HL-60 (cell line): ENCODE data around the gene NEK7.

Experiments used
- DNase-seq, 2 experiments: peaks; one replicate each; pipeline ENCODE4 v3.0.0-alpha.2; 2010 to 2020; ENCODE audit warnings: low read depth in 1 of 2, low spot score in 1 of 2
- H3K27ac ChIP-seq: fragments of 250-450 bp; sonication (Bioruptor Pico); replicated peaks from 2 replicates; pipeline ENCODE4 v1.5.1; 2020; ENCODE audit warnings: mild to moderate bottlenecking, moderate library complexity
- H3K27me3 ChIP-seq: fragments of 250-450 bp; sonication (Bioruptor Pico); 2 replicates; pipeline ENCODE4 v1.5.1; 2021; ENCODE audit warnings: mild to moderate bottlenecking, moderate library complexity; ENCODE audit not compliant: insufficient read depth, poor library complexity, severe bottlenecking
- H3K4me3 ChIP-seq: replicated peaks from 2 replicates; pipeline ENCODE4 v1.5.1; 2011; ENCODE audit warnings: mild to moderate bottlenecking, control low read depth, low read length; ENCODE audit not compliant: insufficient read depth
- GABPA ChIP-seq: IDR thresholded peaks from 2 replicates; pipeline ENCODE4 v1.6.1; 2012; ENCODE audit warnings: low read depth
- POLR2AphosphoS5 ChIP-seq: IDR thresholded peaks from 2 replicates; pipeline ENCODE4 v1.6.1; 2012; ENCODE audit warnings: low read depth
- SPI1 ChIP-seq: IDR thresholded peaks from 2 replicates; pipeline ENCODE4 v1.6.1; 2012; ENCODE audit warnings: low read depth, mild to moderate bottlenecking, borderline replicate concordance
- TF ChIP-seq, protein P1 (sequence below): IDR thresholded peaks from one replicate; pipeline ENCODE4 v1.5.1; 2011; ENCODE audit warnings: low read length, control low read depth, inconsistent platforms; ENCODE audit not compliant: insufficient read depth
- TF ChIP-seq, protein P2 (sequence below): IDR thresholded peaks from 2 replicates; pipeline ENCODE4 v1.6.1; 2012; ENCODE audit warnings: low read depth; ENCODE audit not compliant: insufficient replicate concordance

The NEK7 gene

DNA sequence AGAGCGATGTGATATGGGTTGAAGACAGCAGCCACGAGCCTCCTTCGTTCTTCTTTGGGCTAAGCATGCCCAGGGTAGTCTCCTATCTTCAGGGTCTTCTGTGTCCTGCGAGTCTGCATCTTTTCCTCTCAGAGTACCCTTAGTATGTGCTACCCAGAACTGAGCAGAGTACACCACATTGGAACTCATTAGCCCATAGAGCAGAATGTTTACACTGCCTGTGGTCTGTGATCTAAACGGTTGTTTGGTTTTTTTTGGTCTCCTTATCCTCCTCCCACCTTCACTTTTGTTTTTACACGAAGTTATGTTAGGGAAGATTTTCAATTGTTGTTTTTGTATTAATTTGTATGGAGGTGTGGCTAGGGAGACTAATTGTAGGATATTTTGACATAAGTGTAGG lies 126.4 kb downstream of the NEK7 start:
- TF ChIP-seq, protein P1, sequence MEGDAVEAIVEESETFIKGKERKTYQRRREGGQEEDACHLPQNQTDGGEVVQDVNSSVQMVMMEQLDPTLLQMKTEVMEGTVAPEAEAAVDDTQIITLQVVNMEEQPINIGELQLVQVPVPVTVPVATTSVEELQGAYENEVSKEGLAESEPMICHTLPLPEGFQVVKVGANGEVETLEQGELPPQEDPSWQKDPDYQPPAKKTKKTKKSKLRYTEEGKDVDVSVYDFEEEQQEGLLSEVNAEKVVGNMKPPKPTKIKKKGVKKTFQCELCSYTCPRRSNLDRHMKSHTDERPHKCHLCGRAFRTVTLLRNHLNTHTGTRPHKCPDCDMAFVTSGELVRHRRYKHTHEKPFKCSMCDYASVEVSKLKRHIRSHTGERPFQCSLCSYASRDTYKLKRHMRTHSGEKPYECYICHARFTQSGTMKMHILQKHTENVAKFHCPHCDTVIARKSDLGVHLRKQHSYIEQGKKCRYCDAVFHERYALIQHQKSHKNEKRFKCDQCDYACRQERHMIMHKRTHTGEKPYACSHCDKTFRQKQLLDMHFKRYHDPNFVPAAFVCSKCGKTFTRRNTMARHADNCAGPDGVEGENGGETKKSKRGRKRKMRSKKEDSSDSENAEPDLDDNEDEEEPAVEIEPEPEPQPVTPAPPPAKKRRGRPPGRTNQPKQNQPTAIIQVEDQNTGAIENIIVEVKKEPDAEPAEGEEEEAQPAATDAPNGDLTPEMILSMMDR, result no peak
- TF ChIP-seq POLR2AphosphoS5, result no peak
- TF ChIP-seq SPI1, result no peak
- TF ChIP-seq, protein P2, sequence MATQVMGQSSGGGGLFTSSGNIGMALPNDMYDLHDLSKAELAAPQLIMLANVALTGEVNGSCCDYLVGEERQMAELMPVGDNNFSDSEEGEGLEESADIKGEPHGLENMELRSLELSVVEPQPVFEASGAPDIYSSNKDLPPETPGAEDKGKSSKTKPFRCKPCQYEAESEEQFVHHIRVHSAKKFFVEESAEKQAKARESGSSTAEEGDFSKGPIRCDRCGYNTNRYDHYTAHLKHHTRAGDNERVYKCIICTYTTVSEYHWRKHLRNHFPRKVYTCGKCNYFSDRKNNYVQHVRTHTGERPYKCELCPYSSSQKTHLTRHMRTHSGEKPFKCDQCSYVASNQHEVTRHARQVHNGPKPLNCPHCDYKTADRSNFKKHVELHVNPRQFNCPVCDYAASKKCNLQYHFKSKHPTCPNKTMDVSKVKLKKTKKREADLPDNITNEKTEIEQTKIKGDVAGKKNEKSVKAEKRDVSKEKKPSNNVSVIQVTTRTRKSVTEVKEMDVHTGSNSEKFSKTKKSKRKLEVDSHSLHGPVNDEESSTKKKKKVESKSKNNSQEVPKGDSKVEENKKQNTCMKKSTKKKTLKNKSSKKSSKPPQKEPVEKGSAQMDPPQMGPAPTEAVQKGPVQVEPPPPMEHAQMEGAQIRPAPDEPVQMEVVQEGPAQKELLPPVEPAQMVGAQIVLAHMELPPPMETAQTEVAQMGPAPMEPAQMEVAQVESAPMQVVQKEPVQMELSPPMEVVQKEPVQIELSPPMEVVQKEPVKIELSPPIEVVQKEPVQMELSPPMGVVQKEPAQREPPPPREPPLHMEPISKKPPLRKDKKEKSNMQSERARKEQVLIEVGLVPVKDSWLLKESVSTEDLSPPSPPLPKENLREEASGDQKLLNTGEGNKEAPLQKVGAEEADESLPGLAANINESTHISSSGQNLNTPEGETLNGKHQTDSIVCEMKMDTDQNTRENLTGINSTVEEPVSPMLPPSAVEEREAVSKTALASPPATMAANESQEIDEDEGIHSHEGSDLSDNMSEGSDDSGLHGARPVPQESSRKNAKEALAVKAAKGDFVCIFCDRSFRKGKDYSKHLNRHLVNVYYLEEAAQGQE, result no peak
- TF ChIP-seq GABPA, result no peak

DNA sequence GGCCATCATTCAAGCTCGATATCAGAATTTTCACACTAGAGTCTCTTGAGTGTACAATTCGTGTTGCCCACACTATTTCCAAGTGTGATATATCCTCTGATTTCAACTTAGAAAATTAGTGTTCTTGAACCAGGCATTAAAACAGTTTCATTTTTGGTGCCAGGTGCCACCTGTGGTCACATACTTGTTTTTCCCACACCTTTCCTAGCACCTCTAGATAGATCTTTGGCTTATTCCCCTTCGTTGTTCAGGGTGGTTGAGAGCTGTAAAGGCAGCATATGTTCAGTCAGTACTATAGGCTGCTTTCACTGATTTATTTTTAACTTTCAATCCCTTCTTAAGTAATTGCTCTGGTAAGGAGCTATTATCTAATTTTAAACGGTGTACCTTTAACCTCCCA lies 131.1 kb downstream of the NEK7 start:
- no peak for DNase-seq
- H3K27me3 ChIP-seq, result no peaks in the 10 kb centered on the region
- H3K4me3 ChIP-seq, result no peak overlapping the region
- no peak overlapping the region for H3K27ac ChIP-seq
- TF ChIP-seq GABPA (no peak), SPI1 (no peak), POLR2AphosphoS5 (no peak)
- TF ChIP-seq, protein P2, result no peak
- TF ChIP-seq, protein P1, result no peak

More for the DNA sequence above, 126.4 kb downstream of the NEK7 start:
- H3K4me3 ChIP-seq, result no peak overlapping the region
- no peak for DNase-seq
- no peak overlapping the region for H3K27ac ChIP-seq
- no peaks in the 10 kb centered on the region for H3K27me3 ChIP-seq

DNA sequence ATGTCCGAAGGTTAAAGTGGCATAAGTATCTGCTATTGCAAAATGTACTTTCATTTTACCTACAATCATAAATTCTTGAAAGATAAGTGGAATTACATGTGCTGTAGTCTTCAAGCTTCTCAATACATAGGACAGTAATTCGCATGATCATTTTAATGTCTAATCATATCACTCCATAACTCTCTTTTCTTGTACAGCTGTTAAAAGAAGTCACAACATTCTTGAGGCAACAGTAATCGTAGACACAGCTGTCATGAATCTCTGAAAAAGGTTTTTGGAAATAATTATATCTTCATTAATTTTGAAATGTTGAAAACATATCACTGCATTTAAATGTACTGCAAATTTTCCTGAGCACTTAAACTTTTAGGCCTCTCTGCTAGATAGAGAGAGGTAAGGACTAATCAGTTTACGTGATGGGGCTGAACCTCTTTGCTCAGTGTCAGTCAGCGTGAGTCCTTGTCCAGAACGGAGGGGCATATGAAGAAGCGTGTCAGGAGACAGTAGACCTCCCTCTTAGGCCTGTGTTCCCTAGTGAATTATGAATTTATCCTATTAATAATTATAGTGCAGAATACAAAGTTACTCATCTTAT lies 133.4 kb downstream of the NEK7 start:
- H3K4me3 ChIP-seq, result no peak overlapping the region
- no peak overlapping the region for H3K27ac ChIP-seq
- TF ChIP-seq SPI1, result no peak
- no peak for TF ChIP-seq POLR2AphosphoS5
- DNase-seq, result no peak
- H3K27me3 ChIP-seq, result no peaks in the 10 kb centered on the region

DNA sequence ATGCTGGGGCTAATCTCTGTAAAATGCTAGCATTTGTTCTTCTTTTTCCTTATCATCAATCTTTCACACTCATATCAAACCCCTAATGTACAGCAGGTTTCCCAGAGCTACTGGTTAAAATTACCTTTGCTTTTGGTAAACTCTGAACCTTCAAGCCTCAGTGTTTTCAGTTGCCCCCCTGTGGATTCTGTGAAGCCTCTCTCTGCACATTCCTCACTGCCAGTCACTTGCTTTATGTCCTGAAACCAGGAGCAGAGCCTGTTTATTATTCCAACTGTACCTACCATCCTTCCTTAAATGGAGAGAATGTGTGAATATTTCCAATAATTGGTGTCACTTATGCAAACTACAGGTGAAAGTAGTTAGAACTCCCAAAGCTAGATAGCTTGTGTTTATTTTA lies 134.2 kb downstream of the NEK7 start:
- no peak overlapping the region for H3K4me3 ChIP-seq
- H3K27me3 ChIP-seq, result no peaks in the 10 kb centered on the region
- H3K27ac ChIP-seq, result no peak overlapping the region
- TF ChIP-seq GABPA (no peak), POLR2AphosphoS5 (no peak), SPI1 (no peak)
- TF ChIP-seq, protein P1, result no peak
- TF ChIP-seq, protein P2, result no peak
- no peak for DNase-seq
